IMR-90 (cell line): ENCODE measurements around the gene PRDM12. TPM values are rescaled to one million over a fixed set of nuclear protein-coding genes. Genes with fewer than 3 reads are reported as not detected.

Experiments used
- ATAC-seq: fragments of 200-7000 bp; cut with Tn5 transposase; 2 replicates; pipeline ENCODE4 v1.9.1; 2020; ENCODE audit warnings: low read depth, mild to moderate bottlenecking, moderate library complexity
- BruUV-seq: library from RNA; stranded (reverse); fragments of 400-500 nt; replicated peaks from 2 replicates; lab custom pipeline; 2021; lab: Mats Ljungman, UMichigan
- CTCF ChIA-PET: fragments of 300-600 bp; formaldehyde crosslinking; extraction: SDS; loops from one replicate; lab custom pipeline; 2021; ENCODE audit warnings: antibody characterized with exemption; lab: Yijun Ruan, JAX
- POLR2A ChIA-PET: fragments of 300-600 bp; sonication (Branson Sonifier 250); formaldehyde crosslinking; loops from one replicate; lab custom pipeline; 2022; ENCODE audit warnings: antibody characterized with exemption; ENCODE audit not compliant: unreplicated experiment; lab: Charles Lee
- DNase-seq: peaks from one replicate; pipeline ENCODE4 v3.0.0; 2013
- H2AFZ ChIP-seq: replicated peaks from 2 replicates; pipeline ENCODE3; 2013; ENCODE audit warnings: low read length, mild to moderate bottlenecking; ENCODE audit not compliant: poor library complexity
- H2AK5ac ChIP-seq: 2 replicates; pipeline ENCODE4 v1.6.1; 2013; ENCODE audit warnings: low read depth, low read length, inconsistent platforms
- H2AK9ac ChIP-seq: replicated peaks from 2 replicates; pipeline ENCODE3; 2013; ENCODE audit warnings: mild to moderate bottlenecking, low read depth, low read length, moderate library complexity; ENCODE audit not compliant: poor library complexity
- H2BK120ac ChIP-seq: 2 replicates; pipeline ENCODE4 v1.6.1; 2013; ENCODE audit warnings: low read depth, low read length, inconsistent platforms
- H2BK15ac ChIP-seq: 3 replicates; pipeline ENCODE4 v1.6.1; 2013; ENCODE audit warnings: low read depth, low read length, inconsistent platforms
- H2BK20ac ChIP-seq: 2 replicates; pipeline ENCODE4 v1.6.1; 2013; ENCODE audit warnings: low read depth, mild to moderate bottlenecking, inconsistent platforms, low read length, moderate library complexity
- H2BK5ac ChIP-seq: 2 replicates; pipeline ENCODE4 v1.6.1; 2013; ENCODE audit warnings: mild to moderate bottlenecking, low read depth, low read length, inconsistent platforms; ENCODE audit not compliant: poor library complexity, severe bottlenecking
- H3K14ac ChIP-seq: replicated peaks from 2 replicates; pipeline ENCODE4 v1.6.1; 2013; ENCODE audit warnings: low read depth, low read length, inconsistent platforms
- H3K18ac ChIP-seq: 2 replicates; pipeline ENCODE4 v1.6.1; 2013; ENCODE audit warnings: low read depth, low read length, control low read depth
- H3K23ac ChIP-seq: 2 replicates; pipeline ENCODE4 v1.6.1; 2013; ENCODE audit warnings: low read depth, low read length, inconsistent platforms
- H3K27ac ChIP-seq: 2 replicates; pipeline ENCODE4 v1.5.1; 2013; ENCODE audit warnings: mild to moderate bottlenecking, control low read depth, low read length; ENCODE audit not compliant: insufficient read depth
- H3K27me3 ChIP-seq: 2 replicates; pipeline ENCODE4 v1.6.1; 2013; ENCODE audit warnings: low read length; ENCODE audit not compliant: control insufficient read depth, insufficient read depth
- H3K36me3 ChIP-seq: 2 replicates; pipeline ENCODE4 v1.6.1; 2013; ENCODE audit warnings: low read length, mixed read lengths; ENCODE audit not compliant: control insufficient read depth, insufficient read depth
- H3K4ac ChIP-seq: 2 replicates; pipeline ENCODE4 v1.6.1; 2013; ENCODE audit warnings: low read depth, low read length, inconsistent platforms
- H3K4me1 ChIP-seq: 2 replicates; pipeline ENCODE4 v1.6.1; 2013; ENCODE audit warnings: low read length, mixed read lengths; ENCODE audit not compliant: control insufficient read depth, insufficient read depth
- H3K4me2 ChIP-seq: 2 replicates; pipeline ENCODE4 v1.6.1; 2013; ENCODE audit warnings: low read depth, mild to moderate bottlenecking, control low read depth, low read length, moderate library complexity
- H3K4me3 ChIP-seq: 2 replicates; pipeline ENCODE4 v1.5.1; 2013; ENCODE audit warnings: low read depth, mild to moderate bottlenecking, control low read depth, low read length, moderate library complexity; ENCODE audit not compliant: insufficient read depth
- H3K56ac ChIP-seq: 2 replicates; pipeline ENCODE4 v1.6.1; 2013; ENCODE audit warnings: low read length, inconsistent platforms; ENCODE audit not compliant: insufficient read depth; ENCODE audit errors: extremely low read depth
- H3K79me1 ChIP-seq, 2 experiments: 2 replicates each; pipeline ENCODE4 v1.6.1; 2013; ENCODE audit warnings: low read length in 2 of 2, inconsistent platforms in 1 of 2, low read depth in 1 of 2
- H3K9ac ChIP-seq: 2 replicates; pipeline ENCODE4 v1.6.1; 2013; ENCODE audit warnings: low read depth, low read length, control low read depth
- H3K9me1 ChIP-seq: 2 replicates; pipeline ENCODE4 v1.6.1; 2013; ENCODE audit warnings: low read length, inconsistent platforms; ENCODE audit not compliant: insufficient read depth
- H3K9me3 ChIP-seq: 2 replicates; pipeline ENCODE4 v1.6.1; 2013; ENCODE audit warnings: low read length; ENCODE audit not compliant: control insufficient read depth, insufficient read depth
- H4K20me1 ChIP-seq: 2 replicates; pipeline ENCODE4 v1.6.1; 2013; ENCODE audit warnings: low read length, inconsistent platforms; ENCODE audit not compliant: insufficient read depth
- H4K5ac ChIP-seq: 2 replicates; pipeline ENCODE4 v1.6.1; 2013; ENCODE audit warnings: mild to moderate bottlenecking, low read depth, low read length, control low read depth
- H4K8ac ChIP-seq, 2 experiments: 2 replicates each; pipeline ENCODE4 v1.6.1; 2013; ENCODE audit warnings: low read depth in 2 of 2, low read length in 2 of 2, control low read depth in 1 of 2, inconsistent platforms in 1 of 2
- H4K91ac ChIP-seq: 2 replicates; pipeline ENCODE4 v1.6.1; 2013; ENCODE audit warnings: low read depth, low read length, inconsistent platforms; ENCODE audit not compliant: insufficient read depth
- BHLHE40 ChIP-seq: fragments of 150-350 bp; IDR thresholded peaks from 2 replicates; pipeline ENCODE4 v1.6.1; 2016; ENCODE audit warnings: mild to moderate bottlenecking, low read depth, low read length
- CEBPB ChIP-seq: IDR thresholded peaks from 2 replicates; pipeline ENCODE4 v1.6.1; 2012; ENCODE audit warnings: low read depth, low read length, improper control_type of control experiment
- CHD1 ChIP-seq: IDR thresholded peaks from 2 replicates; pipeline ENCODE4 v1.6.1; 2012; ENCODE audit warnings: low read depth, low read length, improper control_type of control experiment
- FOS ChIP-seq: fragments of 150-350 bp; IDR thresholded peaks from 2 replicates; pipeline ENCODE4 v1.6.1; 2016; ENCODE audit warnings: low read depth, low read length
- MAFK ChIP-seq: IDR thresholded peaks from 2 replicates; pipeline ENCODE4 v1.6.1; 2012; ENCODE audit warnings: low read depth, low read length, improper control_type of control experiment
- MAZ ChIP-seq: IDR thresholded peaks from 2 replicates; pipeline ENCODE4 v1.6.1; 2012; ENCODE audit warnings: low read depth, mild to moderate bottlenecking, low read length, improper control_type of control experiment, moderate library complexity, borderline replicate concordance
- MXI1 ChIP-seq: IDR thresholded peaks from 2 replicates; pipeline ENCODE4 v1.6.1; 2012; ENCODE audit warnings: low read depth, mild to moderate bottlenecking, low read length, moderate library complexity, borderline replicate concordance
- POLR2A ChIP-seq: IDR thresholded peaks from 2 replicates; pipeline ENCODE4 v1.6.1; 2012; ENCODE audit warnings: mild to moderate bottlenecking, low read depth, low read length
- RAD21 ChIP-seq: IDR thresholded peaks from 2 replicates; pipeline ENCODE4 v1.6.1; 2012; ENCODE audit warnings: low read length, improper control_type of control experiment
- RCOR1 ChIP-seq: IDR thresholded peaks from 2 replicates; pipeline ENCODE4 v1.6.1; 2012; ENCODE audit warnings: mild to moderate bottlenecking, low read length, improper control_type of control experiment; ENCODE audit not compliant: insufficient replicate concordance
- RFX5 ChIP-seq: IDR thresholded peaks from 2 replicates; pipeline ENCODE4 v1.8.0; 2012; ENCODE audit warnings: low read depth, mild to moderate bottlenecking, low read length, moderate library complexity
- SMC3 ChIP-seq: fragments of 150-350 bp; IDR thresholded peaks from 2 replicates; pipeline ENCODE4 v1.6.1; 2016; ENCODE audit warnings: low read depth, mild to moderate bottlenecking, antibody characterized with exemption, low read length, moderate library complexity
- WGBS, 2 experiments: methylation state at CpG; one replicate each; pipeline versions ENCODE4 v1.1.5 to v1.1.7; 2013; ENCODE audit warnings: missing lambda C conversion rate in 2 of 2; ENCODE audit not compliant: insufficient read length in 1 of 2; ENCODE audit errors: extremely low coverage in 2 of 2; 5-methylcytosine and 5-hydroxymethylcytosine counted together
- dilution Hi-C: fragments of 300-500 bp; cut with HindIII; formaldehyde crosslinking; loops from one replicate; pipeline ENCODE4 v1.14.3; 2018; ENCODE audit warnings: low sequenced_read_pairs; ENCODE audit not compliant: unreplicated experiment
- in situ Hi-C: fragments of 300-500 bp; cut with MboI; formaldehyde crosslinking; loops from 3 replicates; pipeline ENCODE4 v1.14.3; 2019; ENCODE audit warnings: low sequenced_read_pairs, inconsistent platforms, mixed read lengths
- intact Hi-C: fragments of 100-400 bp; cut with micrococcal nuclease; formaldehyde crosslinking; loops from 2 replicates; pipeline ENCODE4 v1.10.0; 2022
- polyA plus RNA-seq, 3 experiments: library from polyadenylated mRNA; depleted of rRNA; stranded (reverse); fragments of >200 nt; gene quantifications; 2 replicates each; pipeline ENCODE4 v1.2.3, GENCODE V29; 2012; ENCODE audit warnings: low replicate concordance in 1 of 3
- total RNA-seq: library from RNA; depleted of rRNA; stranded (reverse); fragments of >200 nt; gene quantifications from 2 replicates; pipeline ENCODE4 v1.2.3, GENCODE V29; 2012
- TF ChIP-seq, protein P1 (sequence below): fragments of 150-350 bp; IDR thresholded peaks from 2 replicates; pipeline ENCODE4 v1.6.1; 2017; ENCODE audit warnings: mild to moderate bottlenecking, antibody characterized with exemption, low read length, low read depth
- TF ChIP-seq, protein P2 (sequence below): fragments of 150-350 bp; IDR thresholded peaks from 2 replicates; pipeline ENCODE4 v1.6.1; 2016; ENCODE audit warnings: low read depth, mild to moderate bottlenecking, low read length, moderate library complexity, borderline replicate concordance

The PRDM12 gene
- total and polyA plus RNA-seq, 2 of the 4 experiments (the other 2 are of a cell fraction) = not detected

DNA sequence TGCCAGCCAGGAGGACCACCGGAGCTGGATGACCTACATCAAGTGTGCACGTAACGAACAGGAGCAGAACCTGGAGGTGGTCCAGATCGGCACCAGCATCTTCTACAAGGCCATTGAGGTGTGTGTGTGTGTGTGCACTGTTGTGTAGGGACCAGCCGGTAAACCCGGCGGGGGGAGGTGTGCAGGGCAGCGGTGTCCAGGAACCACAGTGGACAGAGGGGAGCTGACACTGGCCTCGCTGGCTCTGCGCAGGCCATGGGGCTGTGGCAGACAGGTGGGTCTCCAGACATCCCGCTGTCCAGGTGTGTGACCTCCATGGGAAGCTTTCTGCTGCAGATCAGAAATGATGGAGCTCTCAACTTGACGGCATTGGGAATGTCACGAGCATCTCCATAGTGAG, 3.8 kb downstream of the PRDM12 start:
- Histone ChIP-seq H4K8ac (no peak overlapping the region), H2BK20ac (no peak overlapping the region), H4K20me1 (peaks cover 3% of the 10 kb centered on the region; the same call in 1 of the 2 replicates), H2BK5ac (no peak overlapping the region), H2AK5ac (no peak overlapping the region), H3K36me3 (no peaks in the 10 kb centered on the region), H3K79me1 (no peaks in the 10 kb centered on the region), H4K91ac (no peak overlapping the region), H3K4me1 (no peaks in the 10 kb centered on the region; the same call in 1 of the 2 replicates), H2BK120ac (no peak overlapping the region), H3K27me3 (peaks cover 57% of the 10 kb centered on the region), H3K27ac (no peak overlapping the region), H2AFZ (no peak overlapping the region), H2BK15ac (no peak overlapping the region), H2AK9ac (no peak overlapping the region), H3K4me3 (no peak overlapping the region), H3K4me2 (no peak overlapping the region), H3K18ac (no peak overlapping the region), H3K9ac (no peak overlapping the region), H3K56ac (no peak overlapping the region), H3K4ac (no peak overlapping the region), H3K23ac (no peak overlapping the region), H3K14ac (no peak overlapping the region), H3K9me3 (no peaks in the 10 kb centered on the region), H4K5ac (no peak overlapping the region), H3K9me1 (no peaks in the 10 kb centered on the region)
- no TSS peak for BruUV-seq
- DNase-seq (no peak), ATAC-seq (no peak)
- POLR2A ChIA-PET = no interaction called here
- WGBS, 2 experiments = 92% methylated on average over 5 of the region's 13 CpGs; no CpG with 5 or more reads in 1 of the 2 experiments
- CTCF ChIA-PET = no interaction called here
- intact Hi-C loops = no loop called here
- no peak for TF ChIP-seq CEBPB
- TF ChIP-seq RCOR1 = no peak
- no peak for TF ChIP-seq SMC3
- TF ChIP-seq FOS = no peak
- no peak for TF ChIP-seq MAFK
- TF ChIP-seq, protein P1, sequence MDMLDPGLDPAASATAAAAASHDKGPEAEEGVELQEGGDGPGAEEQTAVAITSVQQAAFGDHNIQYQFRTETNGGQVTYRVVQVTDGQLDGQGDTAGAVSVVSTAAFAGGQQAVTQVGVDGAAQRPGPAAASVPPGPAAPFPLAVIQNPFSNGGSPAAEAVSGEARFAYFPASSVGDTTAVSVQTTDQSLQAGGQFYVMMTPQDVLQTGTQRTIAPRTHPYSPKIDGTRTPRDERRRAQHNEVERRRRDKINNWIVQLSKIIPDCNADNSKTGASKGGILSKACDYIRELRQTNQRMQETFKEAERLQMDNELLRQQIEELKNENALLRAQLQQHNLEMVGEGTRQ = no peak
- no peak for TF ChIP-seq CHD1
- TF ChIP-seq RAD21 = no peak
- TF ChIP-seq MAZ = no peak
- TF ChIP-seq, protein P2, sequence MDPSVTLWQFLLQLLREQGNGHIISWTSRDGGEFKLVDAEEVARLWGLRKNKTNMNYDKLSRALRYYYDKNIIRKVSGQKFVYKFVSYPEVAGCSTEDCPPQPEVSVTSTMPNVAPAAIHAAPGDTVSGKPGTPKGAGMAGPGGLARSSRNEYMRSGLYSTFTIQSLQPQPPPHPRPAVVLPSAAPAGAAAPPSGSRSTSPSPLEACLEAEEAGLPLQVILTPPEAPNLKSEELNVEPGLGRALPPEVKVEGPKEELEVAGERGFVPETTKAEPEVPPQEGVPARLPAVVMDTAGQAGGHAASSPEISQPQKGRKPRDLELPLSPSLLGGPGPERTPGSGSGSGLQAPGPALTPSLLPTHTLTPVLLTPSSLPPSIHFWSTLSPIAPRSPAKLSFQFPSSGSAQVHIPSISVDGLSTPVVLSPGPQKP = no peak
- TF ChIP-seq BHLHE40 = no peak
- no peak for TF ChIP-seq RFX5
- no peak for TF ChIP-seq MXI1
- no peak for TF ChIP-seq POLR2A
- dilution Hi-C loops = no loop called here
- in situ Hi-C loops = loop anchor here (25.0 kb wide), 1 partner anchor 556 kb away; no protein-coding TSS in a partner anchor
